PC-9 (cell line): ENCODE data around the gene PKD2L2.

Experiments
- EZH2 ChIP-seq: fragments of 200-600 bp; sonication (generic); IDR thresholded peaks from 2 replicates; pipeline ENCODE4 v1.8.0; 2017; ENCODE audit warnings: antibody characterized with exemption, low read depth
- TF ChIP-seq, protein P1 (sequence below): fragments of 200-600 bp; sonication (generic); conservative IDR thresholded peaks from 2 replicates; pipeline ENCODE4 v1.6.1; 2017; ENCODE audit warnings: mixed run types, antibody characterized with exemption, mild to moderate bottlenecking, moderate library complexity

DNA sequence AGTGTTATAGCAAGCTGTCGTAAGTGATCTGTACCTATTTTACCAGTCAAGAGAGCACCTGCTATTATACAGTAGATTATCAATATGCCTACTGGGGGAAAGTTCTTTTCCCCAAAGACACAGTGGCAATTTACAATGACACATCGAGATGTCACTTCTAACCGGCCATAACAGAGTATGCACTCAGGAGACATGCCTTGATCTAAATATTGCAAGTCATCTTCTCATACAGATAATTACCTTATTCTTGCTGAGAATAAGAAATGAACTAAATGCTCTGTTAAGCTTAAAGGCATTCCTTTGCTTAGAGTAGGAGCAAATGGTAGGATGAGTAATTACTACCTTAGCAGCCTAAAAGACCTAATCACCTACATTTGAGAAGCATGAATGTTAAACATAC lies 71.6 kb downstream of the PKD2L2 start:
- TF ChIP-seq, protein P1, sequence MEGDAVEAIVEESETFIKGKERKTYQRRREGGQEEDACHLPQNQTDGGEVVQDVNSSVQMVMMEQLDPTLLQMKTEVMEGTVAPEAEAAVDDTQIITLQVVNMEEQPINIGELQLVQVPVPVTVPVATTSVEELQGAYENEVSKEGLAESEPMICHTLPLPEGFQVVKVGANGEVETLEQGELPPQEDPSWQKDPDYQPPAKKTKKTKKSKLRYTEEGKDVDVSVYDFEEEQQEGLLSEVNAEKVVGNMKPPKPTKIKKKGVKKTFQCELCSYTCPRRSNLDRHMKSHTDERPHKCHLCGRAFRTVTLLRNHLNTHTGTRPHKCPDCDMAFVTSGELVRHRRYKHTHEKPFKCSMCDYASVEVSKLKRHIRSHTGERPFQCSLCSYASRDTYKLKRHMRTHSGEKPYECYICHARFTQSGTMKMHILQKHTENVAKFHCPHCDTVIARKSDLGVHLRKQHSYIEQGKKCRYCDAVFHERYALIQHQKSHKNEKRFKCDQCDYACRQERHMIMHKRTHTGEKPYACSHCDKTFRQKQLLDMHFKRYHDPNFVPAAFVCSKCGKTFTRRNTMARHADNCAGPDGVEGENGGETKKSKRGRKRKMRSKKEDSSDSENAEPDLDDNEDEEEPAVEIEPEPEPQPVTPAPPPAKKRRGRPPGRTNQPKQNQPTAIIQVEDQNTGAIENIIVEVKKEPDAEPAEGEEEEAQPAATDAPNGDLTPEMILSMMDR: no peak
- TF ChIP-seq EZH2: no peak
